HG03439 (cell line): Measurements from ENCODE around the gene SELENOO.
"Not testable (repeated sequence)": the region's sequence is repeated elsewhere in the genome, so short reads cannot be mapped to it uniquely, and the experiment has no call there.

Experiments
- ATAC-seq: cut with Tn5 transposase; IDR thresholded peaks from one replicate; pipeline ENCODE4 v1.9.1; 2021; ENCODE audit warnings: mild to moderate bottlenecking, moderate library complexity; ENCODE audit not compliant: unreplicated experiment

Gene SELENOO, protein sequence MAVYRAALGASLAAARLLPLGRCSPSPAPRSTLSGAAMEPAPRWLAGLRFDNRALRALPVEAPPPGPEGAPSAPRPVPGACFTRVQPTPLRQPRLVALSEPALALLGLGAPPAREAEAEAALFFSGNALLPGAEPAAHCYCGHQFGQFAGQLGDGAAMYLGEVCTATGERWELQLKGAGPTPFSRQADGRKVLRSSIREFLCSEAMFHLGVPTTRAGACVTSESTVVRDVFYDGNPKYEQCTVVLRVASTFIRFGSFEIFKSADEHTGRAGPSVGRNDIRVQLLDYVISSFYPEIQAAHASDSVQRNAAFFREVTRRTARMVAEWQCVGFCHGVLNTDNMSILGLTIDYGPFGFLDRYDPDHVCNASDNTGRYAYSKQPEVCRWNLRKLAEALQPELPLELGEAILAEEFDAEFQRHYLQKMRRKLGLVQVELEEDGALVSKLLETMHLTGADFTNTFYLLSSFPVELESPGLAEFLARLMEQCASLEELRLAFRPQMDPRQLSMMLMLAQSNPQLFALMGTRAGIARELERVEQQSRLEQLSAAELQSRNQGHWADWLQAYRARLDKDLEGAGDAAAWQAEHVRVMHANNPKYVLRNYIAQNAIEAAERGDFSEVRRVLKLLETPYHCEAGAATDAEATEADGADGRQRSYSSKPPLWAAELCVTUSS

DNA sequence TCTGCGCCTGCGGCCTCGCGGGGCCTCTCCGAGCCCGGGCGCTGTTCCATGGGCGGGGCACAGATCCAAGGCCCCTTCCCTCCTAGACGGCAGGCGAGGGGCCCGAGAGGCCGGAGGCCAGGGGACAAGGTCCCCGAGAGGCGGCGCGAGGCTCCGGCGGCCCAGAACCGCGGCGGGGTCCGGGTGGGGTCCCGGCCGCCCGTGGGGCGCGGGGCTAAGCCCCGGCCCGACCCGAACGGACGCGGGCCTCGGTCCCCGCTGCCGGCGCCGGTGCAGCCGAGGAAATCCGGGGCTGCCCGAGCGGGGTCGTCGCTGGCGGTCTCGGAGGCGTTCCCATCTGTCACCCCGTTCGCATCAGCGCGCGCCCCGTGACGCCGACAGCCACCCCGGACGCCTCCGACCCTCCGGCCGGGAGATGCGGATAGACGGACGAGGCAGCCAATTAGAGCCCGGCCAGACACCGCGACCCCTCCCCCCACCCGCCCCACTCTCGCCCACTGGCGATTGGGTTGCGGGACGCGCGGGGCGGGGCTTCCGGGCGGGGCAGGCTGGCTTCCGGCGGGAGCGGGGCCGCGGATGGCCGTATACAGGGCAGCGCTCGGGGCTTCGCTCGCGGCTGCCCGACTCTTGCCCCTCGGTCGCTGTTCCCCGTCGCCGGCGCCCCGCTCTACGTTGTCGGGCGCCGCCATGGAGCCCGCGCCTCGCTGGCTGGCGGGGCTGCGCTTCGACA lies at the start of gene SELENOO:
TSS of gene SELENOO (plus strand) at position 551 of the 730 bp plus-strand sequence. CDS start at position 577, 26 bp downstream.
- ATAC-seq: peak; percentile 63

DNA sequence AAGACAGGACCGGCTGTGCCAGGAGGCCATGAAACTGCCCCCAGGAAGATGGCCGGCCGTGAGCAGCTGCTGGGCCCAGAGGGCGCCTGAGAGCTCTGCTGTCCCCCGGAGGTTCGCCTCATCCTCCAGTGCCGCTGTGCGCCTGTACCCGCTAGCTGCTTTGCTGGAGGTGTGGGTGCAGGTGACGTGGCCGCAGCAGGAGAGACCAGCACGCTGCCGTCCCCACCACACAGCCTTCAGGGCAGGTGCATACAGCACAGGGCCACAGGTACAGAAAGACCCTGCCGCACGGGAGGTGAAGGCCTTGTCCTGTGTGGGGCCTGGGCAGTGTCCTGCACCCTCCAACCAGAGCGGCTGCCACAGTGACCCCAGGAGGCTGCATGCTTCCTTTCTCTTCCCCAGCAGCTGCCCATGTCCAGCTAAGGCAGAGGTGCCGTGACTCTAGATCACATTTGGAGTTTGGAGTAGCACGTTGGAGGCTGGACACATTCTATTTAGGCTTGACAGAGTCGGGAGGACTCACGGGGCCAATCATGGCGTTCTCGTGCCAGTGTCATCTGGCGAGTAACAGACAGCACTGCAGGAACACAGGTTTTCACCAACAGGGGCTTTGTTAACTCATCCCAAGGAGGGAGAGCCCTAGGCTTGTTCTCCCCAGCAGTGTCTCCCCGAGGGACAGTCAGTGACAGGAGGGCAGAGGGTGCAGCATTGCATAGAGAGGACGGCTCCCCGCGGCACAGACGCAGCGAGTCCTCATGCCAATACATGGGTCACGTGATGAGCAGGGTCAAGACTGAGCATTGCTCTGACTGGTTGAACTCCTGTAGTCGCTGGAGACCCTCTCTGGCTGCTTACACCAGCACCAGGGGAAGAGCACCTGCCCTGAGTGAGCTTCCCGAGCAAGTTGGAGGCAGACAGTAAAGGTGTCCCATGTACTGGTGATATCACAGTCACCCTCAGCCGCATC lies 49.0 kb upstream of the SELENOO start:
- no peak for ATAC-seq

DNA sequence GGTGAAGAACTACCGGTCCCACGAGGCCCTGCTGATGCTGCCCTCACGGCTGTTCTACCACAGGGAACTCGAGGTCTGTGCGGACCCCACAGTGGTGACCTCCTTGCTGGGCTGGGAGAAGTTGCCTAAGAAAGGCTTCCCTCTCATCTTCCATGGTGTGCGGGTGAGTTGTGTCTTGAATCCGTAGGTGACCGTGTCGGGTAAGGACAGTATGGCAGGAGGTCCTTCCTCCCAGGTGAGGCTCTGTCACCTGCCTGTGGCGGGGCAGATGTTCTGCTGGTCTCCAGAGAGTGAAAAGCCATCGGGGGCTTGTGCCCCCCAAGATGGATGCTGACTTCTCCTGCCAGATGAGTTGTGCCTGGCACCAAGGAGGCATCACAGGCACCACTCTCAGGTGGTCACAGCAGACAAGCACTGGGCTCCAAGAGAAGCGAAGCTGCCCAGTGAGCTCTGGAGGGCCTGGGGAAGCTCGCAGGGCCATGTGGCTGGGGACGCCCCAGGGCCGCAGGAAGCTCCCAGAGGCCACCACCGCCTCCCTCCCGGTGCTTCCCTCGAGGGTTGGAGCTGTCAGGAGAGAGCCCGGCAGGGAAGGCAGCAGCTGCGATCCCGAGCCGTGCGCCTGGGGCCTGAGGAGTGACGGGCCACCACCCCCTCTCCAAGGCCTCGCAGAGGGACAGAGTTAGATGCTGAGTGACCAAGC lies 47.6 kb upstream of the SELENOO start:
- no peak for ATAC-seq

DNA sequence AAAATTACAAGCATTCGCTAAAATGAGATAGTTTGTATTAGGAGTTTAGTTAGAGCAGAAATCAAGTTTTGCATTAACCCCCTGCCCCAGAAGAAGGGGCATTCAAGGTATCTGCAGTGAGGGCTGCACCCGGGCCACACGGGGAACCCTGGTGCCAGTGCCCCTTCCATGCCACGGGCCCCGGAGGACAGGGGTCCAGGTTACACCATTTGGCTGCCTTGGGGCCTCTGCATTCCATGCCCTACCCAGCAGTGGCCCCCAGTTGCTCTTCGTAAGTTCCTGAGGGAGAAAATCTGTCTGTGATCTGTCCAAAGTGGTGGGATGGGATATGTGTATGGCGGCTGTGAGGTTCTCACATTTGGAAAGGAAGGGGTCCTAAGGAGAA lies 47.1 kb upstream of the SELENOO start:
- no peak for ATAC-seq

DNA sequence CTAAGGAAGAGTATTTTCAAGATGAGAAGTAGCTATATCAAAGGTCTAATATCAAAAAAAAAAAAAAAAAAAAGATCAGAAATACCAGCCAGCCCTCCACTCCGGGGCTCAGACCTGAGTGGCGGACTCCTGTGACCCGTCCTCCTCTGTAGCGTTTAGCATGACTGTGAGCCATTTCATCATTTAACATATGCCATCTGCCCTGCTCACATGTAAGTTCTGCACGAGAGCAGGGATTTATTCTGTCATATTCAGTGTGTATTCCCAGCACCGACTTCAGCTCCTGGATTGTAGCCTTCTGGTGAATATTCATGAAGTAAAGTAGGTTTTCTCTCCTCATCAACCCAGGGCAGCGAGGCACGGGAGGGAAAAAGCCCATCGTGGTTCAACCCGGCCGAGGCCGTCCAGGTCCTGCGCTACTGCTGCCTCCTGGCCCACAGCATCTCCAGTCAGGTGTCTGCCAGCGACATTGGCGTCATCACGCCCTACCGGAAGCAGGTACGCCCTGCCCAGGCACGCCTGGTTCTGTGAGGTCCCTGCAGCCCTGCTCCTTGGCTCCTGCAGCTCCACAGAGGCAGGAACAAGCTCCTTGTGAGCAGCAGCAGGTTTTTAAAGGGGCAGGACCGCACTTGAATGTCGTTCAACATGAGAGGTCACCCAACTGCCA lies 43.0 kb upstream of the SELENOO start:
- no peak for ATAC-seq

DNA sequence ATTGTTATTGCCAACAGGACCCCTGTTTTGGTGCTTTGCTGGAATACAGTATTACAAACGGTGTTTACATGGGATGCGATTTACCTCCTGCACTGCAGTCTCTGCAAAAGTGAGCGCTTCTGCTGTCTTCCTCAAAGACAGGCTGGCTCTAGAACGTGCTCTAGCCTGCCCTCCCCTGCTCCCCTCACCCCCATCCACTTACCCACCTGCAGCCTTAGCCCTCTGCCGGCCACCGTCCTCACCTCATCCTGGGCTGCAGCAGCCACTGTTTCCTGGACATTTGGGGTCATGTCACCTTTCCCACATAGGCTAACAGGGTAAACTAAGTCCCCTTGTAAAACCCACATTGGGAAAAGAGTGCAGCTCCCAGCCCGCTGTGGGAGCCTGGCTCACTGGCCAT lies 39.9 kb upstream of the SELENOO start:
- ATAC-seq: no peak

DNA sequence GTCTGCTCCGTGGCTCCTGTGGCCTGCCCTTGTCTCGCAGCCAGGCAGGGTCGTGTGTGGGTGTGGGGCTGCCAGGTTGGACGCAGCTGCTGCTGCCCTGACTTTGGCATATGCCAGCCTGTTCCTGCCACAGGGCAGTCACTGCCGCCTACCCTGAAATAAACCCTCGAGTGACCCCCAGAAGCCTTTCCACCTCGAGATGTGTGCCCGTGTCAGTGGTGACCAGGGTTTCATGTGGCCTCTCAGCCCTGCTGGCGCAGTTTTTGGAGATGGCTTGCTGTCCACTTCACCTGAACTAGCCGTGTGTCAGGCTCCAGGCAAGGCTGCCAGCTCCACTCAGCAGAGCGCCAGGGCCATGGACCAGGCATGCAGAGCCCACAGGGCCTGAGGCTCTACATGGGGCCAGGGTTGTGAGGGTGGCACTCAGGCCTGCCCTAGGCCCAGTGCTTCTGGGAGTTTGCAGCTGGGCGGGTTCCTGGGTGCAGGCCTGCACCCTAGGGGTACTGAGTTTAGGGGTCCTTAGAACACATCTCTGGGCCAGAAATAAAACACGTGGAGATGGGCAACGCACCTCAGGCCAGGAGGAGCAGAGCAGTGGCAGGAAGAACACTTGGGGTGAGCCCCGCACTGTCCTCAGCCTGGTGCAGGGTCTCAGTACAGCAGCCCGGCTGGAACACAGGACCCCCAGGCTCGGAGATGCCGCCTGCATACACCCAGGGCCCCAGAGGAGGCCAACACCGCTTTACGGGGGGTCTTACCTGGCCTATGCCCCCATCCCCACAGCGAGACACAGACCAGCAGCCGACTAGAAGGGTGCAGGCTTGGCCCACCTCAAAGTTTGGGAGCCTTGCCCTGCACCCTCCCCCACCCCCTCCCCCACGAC lies 39.1 kb upstream of the SELENOO start:
- ATAC-seq: no peak

DNA sequence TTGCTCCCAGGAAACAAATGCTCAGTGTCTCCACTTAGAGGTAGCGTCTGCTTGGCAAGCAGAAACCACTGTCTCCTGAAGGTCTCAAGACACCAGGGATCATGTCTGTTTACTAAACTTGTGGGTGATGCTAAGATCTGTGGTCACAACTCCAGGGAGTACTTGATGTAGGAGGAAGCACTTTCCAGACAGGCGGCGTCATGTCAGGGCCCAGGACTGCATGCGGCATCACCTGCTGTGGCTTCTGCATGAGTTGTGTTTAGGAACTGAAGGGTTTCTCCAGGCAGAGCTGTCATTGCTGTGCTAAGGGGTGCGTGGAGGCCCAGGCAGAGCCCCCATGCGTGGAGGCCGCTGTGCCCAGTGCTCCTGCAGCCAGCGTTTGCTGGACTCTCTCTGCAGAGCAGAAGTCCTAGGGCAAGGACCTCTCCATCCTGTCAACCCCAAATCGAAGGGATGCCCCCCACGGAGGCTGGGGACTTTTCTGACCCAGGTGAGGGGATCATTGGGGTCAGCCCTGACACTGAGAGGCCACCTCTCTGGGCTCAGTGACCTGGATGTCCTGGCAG lies 38.3 kb upstream of the SELENOO start:
- ATAC-seq: no peak

DNA sequence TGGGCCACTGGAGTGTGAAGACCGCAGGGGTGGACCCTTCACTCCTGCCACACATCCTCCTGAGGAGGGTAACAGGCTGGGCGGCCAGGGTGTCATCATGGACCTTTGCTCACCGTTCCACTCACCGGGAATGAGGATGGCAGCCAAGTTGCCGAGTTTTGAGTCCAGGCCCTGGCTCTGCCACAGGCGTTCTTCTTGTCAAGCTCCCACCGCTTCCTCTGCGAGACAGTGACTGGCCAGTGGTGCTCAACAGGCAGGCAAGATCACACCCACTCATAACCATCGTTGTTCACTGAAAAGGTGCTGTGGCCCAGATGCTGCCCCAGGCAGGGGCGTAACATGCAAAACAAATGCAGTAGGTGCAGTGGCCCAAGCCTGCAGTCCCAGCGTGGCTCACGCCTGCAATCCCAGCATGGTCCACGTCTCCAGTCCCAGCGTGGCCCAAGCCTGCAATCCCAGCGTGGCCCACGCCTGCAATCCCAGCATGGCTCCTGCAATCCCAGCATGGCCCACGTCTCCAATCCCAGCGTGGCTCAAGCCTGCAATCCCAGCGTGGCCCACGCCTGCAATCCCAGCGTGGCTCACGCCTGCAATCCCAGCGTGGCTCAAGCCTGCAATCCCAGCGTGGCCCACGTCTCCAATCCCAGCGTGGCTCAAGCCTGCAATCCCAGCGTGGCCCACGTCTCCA lies 35.2 kb upstream of the SELENOO start:
- ATAC-seq: no peak

DNA sequence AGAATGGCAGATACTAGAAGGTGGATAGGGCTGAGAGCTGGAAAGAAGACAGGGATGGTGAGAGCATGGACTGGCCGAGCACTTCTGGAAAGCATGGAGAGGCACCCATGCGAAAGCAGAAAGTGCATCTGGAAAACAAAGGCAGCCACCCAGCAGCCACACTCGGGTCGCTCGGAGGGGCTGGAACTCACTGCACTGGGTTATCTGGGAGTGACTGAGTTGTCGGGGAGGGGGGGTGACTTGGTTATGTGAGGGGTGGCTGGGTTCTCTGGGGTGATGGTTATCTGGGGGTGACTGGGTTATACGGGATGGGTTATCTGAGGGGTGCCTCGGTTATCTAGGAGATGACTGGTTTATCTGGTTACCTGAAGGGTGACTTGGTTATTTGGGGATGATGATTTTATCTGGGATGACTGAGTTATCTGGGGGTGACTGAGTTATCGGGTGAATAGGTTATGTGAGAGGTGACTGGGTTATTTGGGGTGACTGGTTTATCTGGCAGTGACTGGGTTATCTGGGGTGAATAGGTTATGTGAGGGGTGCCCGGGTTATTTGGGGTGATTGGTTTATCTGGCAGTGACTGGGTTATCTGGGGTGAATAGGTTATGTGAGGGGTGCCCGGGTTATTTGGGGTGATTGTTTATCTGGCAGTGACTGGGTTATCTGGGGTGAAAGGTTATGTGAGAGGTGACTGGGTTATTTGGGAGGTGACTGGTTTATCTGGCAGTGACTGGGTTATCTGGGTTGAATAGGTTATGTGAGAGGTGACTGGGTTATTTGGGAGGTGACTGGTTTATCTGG lies 32.9 kb upstream of the SELENOO start:
- no peak for ATAC-seq

DNA sequence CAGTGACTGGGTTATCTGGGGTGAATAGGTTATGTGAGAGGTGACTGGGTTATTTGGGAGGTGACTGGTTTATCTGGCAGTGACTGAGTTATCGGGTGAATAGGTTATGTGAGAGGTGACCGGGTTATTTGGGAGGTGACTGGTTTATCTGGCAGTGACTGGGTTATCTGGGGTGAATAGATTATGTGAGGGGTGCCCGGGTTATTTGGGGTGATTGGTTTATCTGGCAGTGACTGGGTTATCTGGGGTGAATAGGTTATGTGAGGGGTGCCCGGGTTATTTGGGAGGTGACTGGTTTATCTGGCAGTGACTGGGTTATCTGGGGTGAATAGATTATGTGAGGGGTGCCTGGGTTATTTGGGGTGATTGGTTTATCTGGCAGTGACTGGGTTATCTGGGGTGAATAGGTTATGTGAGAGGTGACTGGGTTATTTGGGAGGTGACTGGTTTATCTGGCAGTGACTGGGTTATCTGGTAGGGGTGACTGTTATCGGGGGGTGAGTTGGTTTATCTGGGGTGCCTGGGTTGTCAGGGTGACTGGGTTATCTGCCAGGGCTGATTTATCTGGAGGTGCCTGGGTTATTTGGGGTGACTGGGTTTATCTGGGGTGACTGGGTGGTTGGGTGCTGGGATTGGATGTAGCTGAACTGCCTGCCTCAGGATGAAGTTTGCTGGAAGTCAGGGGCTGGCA lies 32.2 kb upstream of the SELENOO start:
- ATAC-seq: not testable (repeated sequence)

DNA sequence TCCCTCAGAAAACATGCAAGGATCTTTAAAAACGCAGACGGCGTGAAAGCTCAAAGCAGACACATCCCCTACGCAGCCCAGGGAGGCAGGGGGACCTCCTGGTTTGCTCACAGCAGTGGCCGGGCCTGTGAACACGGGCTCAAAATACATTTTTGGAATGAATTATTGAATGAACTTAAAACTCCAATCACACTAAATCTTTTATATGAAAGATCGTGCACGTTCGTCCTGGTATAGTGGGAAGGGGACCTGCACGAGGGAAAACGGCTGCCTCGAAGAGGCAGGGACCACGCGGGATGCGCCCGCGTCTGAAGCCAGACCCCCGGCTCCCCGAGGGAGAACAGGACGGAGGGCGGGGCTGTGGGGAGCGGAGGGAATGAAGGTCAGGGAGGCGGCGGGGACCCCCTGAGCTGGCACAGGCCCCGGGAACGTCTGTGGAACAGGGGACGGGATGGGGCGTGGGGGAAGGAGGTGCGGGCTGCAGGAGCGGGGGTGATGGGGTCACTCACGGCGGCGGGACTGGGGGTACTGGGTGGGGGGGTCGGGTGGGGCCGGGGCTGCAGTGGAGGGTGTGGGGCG lies 31.5 kb upstream of the SELENOO start:
- no peak for ATAC-seq

DNA sequence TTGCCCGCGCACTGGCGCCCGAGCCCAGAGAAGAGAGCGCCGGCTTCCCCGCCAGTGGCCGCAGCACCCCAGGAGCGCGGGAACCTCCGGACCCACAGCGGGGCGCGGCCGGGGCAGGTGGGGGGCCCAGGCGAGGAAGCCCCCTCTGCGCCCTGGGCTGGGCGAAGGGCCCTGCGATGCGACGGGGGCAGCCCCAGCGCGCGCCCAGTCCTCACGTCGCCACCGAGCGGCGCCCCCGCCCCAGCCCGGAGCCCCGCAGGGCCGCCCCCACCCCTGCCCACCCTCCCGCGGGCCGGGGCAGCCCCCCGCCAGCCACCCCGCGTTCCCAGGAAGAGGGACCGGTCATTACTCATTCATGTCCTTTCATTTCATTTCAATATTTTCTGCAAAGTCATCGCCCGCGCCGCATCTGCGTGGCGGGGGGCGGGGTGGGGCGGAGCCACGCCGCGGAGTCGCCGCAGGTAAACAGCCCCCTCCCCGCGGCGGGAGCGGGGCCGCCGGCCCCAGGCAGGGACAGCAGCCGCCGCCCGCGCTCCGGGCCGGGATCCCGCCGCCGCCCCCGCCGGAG lies 31.0 kb upstream of the SELENOO start:
- ATAC-seq: no peak

DNA sequence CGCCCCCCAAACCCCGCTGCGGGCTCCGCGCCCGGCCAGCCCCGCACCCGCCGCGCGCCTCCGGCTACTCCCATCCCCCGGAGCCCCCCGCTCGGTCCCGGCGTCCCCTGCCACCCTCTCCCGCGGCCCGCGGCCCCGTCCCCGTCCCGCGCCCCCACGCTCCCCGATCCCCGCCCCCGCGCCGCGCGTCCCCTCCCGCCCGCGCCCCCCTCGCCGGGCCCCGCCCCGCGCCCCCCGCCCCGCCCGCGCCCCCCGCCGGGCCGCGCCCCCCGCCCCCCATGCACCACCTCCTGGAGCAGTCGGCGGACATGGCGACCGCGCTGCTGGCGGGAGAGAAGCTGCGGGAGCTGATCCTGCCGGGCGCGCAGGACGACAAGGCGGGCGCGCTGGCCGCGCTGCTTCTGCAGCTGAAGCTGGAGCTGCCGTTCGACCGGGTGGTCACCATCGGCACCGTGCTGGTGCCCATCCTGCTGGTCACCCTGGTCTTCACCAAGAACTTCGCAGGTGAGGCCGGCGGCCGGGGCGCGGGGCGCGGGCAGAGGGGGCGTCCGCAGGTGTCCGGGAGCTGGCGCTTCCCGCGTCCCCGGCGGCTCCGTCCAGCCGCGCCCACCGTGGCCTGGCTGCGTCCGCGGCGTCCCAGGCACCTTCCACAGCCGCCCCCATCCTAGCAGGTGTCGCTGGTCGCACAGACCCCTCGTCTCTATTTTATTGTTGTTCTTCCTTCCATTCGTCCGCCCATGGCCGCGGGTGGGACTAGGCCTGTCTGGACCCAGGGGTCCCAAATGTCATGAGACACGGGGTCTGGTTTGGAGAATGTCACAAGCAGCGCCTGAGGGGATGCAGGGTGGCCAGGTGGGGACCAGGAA lies 30.1 kb upstream of the SELENOO start, which contains the start of gene PANX2:
TSS of gene PANX2 (plus strand) at position 279 of the 866 bp plus-strand sequence. CDS start at position 279, 0 bp downstream.
- no peak for ATAC-seq
